GM21717 (cell line): ENCODE results near the gene CACNA1G.

Experiments
- ATAC-seq: cut with Tn5 transposase; IDR thresholded peaks from one replicate; pipeline ENCODE4 v1.9.1; 2021; ENCODE audit warnings: mild to moderate bottlenecking, moderate library complexity; ENCODE audit not compliant: unreplicated experiment

The CACNA1G gene

GRCh38 chr17:50533185-50533584 lies 27.3 kb upstream of the CACNA1G start:
- ATAC-seq = no peak

DNA sequence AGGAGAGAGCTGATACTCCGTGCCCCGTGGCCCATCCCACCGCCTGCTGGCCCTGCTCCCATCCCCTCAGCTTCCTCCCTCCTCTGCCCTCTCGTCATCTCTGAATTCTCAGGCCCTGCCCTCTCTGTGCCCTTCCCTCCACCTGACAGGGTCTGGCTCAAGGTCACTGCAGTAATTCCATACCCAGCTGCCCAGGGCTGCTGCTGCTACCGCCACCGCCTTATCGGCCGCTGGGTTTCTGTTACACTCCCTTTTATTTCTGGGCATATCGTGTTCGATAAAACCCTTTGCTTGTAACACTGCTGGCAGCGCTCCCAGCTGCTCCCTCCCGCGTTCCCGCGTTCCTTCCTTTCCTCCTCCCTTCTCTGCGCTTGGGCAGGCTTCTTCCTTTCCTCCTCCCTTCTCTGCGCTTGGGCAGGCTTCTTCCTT lies 26.8 kb upstream of the CACNA1G start:
- ATAC-seq = no peak

GRCh38 chr17:50534222-50534978 lies 26.1 kb upstream of the CACNA1G start:
- no peak for ATAC-seq

DNA sequence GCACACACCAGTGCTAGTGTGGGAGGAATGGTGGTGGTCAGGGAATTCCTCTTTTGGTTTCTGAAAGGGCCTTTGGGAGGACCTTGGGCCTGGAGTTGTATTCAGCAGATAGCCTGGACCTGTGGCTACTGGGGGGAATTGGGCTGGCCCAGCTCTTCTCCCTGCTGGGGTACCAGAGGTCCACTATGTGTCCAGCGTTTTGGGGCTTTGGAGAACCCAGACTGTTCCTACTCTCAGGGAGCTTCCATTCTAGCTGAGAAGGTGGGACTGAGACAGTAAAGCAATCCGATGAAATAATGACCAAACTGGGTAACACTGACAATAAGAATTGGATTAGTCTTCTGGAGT lies 25.6 kb upstream of the CACNA1G start:
- ATAC-seq = no peak

DNA sequence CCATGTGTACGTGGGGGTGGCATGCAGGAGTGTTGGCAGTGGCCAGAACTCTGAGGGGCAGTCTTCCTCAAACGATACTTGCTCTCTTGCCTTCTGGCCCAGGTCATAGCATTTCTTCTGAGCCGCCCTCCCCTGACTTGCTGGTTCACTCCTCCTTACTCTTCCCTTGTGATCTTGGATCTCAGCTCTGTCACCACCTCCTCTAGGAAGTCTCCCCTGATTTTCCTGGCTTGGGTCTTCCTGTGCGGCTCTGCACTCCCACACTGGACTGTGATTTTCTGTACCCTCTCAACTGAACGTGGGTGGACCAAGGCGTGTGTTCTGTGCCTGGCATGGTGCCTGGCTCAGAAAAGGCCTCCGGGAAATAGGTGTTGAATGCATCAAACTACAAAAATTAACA lies 25.1 kb upstream of the CACNA1G start:
- no peak for ATAC-seq

DNA sequence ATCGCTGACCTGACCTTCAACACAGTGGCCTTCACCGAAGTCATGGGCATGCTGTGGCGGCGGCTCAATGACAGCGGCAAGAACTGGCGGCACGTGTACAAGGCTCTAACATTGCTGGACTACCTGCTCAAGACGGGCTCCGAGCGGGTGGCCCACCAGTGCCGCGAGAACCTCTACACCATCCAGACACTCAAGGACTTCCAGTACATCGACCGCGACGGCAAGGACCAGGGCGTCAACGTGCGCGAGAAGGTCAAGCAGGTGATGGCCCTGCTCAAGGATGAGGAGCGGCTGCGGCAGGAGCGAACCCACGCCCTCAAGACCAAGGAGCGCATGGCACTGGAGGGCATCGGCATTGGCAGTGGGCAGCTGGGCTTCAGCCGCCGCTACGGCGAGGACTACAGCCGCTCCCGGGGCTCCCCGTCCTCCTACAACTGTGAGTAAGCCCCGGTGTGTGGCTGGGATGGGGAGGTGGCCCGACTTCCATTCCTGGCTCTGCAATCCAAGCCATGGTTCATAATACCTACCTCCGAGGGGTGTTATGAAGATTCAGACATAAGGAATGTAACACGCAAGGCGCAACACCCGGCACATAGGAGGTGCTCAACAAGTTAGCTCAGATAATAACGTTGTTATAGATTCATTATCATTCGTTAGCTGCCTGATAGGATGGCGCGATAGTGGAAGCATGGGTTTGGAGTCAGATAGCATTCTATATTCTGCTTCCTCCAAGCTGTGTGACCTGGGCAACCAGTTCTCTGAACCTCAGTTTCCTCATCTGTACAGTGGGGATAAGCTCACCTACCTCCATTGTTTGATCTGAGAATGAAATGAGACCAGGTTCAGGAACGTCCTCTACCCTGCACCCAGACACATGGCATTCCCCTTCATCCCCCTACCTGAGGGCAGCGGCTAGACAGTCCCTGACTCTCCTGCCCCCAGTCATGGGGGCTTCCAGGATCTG lies 23.6 kb upstream of the CACNA1G start:
- ATAC-seq = no peak

DNA sequence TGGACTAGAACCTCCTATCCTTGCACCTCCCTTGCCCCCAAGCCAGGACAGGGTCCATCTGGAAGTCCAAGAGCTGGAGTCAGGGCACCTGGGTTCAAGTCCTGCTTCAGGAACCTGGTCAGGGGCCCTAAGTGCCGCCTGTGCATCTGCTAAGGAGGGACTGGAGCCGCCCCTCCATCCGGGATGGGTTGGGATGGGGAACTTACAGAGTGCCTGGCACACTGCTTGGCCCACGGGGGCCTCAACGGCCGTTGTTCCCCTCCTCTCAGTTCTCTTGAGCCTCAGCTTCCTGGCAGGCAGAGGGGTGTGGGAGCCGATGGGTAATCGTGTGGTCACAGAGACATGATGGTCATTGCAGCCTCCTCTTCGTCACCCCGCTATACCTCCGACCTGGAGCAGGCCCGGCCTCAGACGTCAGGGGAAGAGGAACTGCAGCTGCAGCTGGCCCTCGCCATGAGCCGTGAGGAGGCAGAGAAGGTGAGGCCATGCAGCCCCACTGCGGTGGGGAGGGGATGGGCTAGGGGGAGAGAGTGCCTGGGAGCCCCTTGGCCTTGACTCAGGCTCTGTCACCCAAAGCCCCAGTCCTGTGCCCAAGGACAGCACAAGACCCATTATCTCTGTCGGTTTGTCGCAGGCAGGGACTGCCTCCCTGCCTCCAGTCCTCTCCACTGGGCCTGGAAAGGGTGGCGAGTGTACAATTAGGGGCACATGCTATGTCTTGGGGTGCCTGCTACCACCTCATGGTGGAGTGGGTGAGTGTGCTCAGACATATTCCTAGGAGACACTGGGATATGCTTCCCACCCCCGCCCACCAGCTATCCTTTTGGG lies 22.6 kb upstream of the CACNA1G start:
- ATAC-seq = no peak

GRCh38 chr17:50538549-50539410 lies 21.7 kb upstream of the CACNA1G start:
- ATAC-seq = no peak

DNA sequence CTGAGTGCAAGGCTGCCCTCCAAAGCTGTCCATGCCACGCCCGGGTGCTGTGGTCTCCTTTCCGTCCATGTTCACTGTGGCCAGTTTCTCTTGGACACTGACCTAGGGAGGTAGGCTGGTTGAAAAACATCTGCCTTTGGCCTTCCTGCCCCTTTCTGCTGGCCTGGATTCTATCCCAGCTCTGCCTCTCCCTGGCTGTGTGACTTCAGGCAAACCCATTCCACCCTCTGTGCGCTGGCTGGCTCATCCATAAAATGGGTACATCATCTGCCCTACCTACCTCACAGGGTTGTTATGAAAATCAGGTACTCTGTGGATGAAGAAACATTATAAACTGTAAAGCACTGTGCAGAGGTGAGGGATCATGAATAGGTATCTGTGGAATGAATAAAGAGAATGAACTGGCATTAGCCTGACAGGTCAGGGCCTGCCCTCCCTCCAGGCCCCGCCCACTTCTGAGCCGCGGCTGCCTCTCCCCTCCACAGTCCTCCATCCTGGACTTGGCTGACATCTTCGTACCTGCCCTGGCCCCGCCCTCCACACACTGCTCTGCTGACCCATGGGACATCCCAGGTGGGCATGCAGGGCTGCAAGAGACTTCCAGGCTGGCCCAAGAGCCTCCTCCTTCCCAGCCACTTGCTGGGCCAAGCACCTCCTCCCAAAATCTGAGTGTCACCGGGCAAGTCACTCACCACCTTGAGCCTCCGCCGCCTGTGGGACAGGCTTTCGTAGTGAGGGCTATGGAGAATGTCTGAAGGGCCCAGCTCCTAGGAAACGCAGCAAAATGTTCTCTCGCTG lies 20.6 kb upstream of the CACNA1G start:
- no peak for ATAC-seq

DNA sequence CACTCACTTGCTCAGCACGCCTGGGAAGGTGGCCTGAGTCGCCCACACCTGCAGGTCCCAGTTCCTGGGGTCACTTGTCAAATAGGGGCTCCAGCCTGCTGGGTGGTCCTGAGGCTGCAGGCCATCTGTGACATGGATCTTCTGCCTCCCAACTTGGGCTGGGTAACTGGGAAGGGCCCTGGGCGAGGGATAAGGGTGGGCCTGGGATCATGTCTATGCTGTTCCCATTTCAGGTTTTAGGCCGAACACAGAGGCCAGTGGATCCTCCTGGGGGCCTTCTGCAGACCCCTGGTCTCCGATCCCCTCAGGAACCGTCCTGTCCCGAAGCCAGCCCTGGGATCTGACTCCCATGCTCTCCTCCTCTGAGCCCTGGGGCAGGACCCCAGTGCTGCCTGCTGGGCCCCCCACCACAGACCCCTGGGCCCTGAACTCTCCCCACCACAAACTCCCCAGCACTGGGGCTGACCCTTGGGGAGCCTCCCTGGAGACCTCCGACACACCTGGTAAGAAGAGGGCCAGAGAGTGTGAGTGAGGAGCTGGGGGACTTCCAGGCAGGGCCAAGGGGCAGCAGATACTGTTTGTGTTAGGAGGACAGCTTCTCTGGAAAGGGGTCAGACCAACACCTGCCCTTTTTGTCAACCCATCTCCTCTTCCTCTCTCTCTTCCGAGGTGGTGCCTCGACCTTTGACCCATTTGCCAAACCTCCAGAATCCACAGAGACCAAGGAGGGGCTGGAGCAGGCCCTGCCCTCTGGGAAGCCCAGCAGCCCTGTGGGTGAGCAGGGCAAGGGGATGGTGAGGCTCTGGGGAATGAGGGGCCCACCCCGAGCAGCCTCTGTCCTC lies 19.7 kb upstream of the CACNA1G start:
- ATAC-seq = no peak

GRCh38 chr17:50541402-50541715 lies 19.2 kb upstream of the CACNA1G start:
- no peak for ATAC-seq

DNA sequence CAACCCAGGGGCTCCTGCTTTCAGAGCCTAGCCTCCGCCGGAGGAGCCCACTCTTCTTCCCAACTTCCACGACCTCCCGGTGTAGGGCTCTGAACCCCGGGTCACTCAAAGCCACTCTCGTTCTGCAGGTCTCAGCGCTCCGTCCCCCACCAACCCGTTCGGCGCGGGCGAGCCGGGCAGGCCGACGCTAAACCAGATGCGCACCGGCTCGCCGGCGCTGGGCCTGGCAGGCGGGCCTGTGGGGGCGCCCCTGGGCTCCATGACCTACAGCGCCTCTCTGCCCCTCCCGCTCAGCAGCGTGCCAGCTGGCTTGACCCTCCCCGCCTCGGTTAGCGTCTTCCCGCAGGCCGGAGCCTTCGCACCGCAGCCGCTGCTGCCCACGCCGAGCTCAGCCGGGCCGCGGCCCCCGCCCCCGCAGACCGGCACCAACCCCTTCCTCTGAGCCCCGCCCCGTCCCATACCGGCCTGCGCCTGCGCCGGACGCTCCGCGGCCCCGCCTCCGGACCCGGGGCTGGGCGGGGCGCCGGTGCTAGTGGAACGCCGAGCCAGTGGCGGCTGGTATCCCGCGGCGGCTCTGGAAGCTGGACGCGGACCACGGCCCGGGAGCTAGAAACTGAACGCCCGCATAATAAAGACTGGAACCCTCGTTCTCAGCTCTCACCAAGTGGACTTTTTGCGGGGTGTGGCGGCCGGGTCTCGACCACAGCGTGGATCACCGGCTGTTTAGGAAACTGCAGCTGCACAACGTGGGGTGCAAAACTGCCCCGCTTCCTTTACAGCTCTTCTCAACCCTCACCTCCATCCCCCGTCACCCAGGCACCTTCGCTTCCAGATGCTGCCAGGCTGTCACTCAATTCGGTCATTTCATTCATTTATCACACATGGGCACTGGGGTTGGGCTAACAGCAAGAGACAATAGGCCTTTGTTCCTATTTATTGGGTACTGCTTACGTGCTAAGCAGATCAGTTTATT lies 18.5 kb upstream of the CACNA1G start:
- ATAC-seq = peak; percentile 73

GRCh38 chr17:50542795-50543774 lies 17.4 kb upstream of the CACNA1G start:
- no peak for ATAC-seq

GRCh38 chr17:50544516-50544915 lies 16.0 kb upstream of the CACNA1G start:
- no peak for ATAC-seq

DNA sequence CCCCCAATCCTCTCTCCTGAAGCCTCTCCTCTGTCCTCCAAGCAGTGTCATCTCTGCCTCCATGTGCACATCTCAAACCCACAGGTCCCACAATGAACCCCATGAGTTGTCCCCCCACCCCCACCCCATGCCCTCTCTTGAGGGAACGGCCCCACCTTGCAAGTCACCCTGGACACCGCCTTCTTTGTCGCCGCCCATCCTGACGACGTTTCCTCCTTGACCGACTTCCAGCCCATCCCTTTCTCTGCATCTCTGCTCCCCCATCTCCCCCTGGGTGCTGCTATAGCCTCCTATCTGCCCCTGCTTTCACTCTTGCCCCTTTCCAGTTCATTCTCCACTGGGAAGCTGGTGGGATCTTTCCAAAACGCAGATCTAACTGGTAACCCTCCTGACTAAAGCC lies 15.2 kb upstream of the CACNA1G start:
- ATAC-seq = no peak

DNA sequence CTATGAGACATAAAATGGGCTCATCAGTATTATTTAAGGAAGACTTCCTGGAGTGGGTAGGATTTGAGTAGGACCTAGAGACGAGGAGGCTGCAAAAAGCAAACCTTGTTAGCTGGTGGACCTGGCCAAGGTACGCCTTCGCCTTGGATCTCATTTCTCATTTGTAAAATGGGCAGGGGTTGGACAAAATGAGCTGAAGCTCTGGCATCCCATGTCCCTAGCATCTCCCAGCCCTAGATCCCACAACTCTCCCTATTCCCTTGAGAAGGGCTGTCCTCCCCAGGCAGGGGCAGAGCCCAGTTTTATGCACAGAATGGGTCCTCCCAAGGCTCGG lies 13.8 kb upstream of the CACNA1G start:
- no peak for ATAC-seq
